HepG2 (cell line): Measurements from ENCODE around the gene TM2D3. TPM values are rescaled to one million over a fixed set of nuclear protein-coding genes. Genes with fewer than 3 reads are reported as not detected.

Source experiments
- ATF5 ChIP-seq: sonication (generic); formaldehyde crosslinking; IDR thresholded peaks from 2 replicates; pipeline ENCODE4 v1.4.0; 2020; ENCODE audit warnings: mild to moderate bottlenecking, low read depth, missing genetic modification reagents
- CENPBD1 ChIP-seq: sonication (generic); formaldehyde crosslinking; IDR thresholded peaks from 2 replicates; pipeline ENCODE4 v1.8.0; 2022; ENCODE audit warnings: missing genetic modification reagents, low read depth, mild to moderate bottlenecking, borderline replicate concordance
- KDM5B ChIP-seq: sonication (generic); formaldehyde crosslinking; IDR thresholded peaks from 2 replicates; pipeline ENCODE4 v1.4.0; 2020; ENCODE audit warnings: missing genetic modification reagents, mild to moderate bottlenecking, borderline replicate concordance
- MAF1 ChIP-seq: sonication (generic); formaldehyde crosslinking; IDR thresholded peaks from 2 replicates; pipeline ENCODE4 v1.5.0; 2020; ENCODE audit warnings: missing genetic modification reagents, borderline replicate concordance
- MED1 ChIP-seq: sonication (generic); formaldehyde crosslinking; IDR thresholded peaks from 2 replicates; pipeline ENCODE4 v1.4.0; 2020; ENCODE audit warnings: missing genetic modification reagents
- MEF2D ChIP-seq: sonication (generic); formaldehyde crosslinking; IDR thresholded peaks from 2 replicates; pipeline ENCODE4 v1.5.1; 2020; ENCODE audit warnings: mild to moderate bottlenecking, missing genetic modification reagents
- NFYB ChIP-seq: sonication (generic); formaldehyde crosslinking; IDR thresholded peaks from 2 replicates; pipeline ENCODE4 v1.4.0; 2020; ENCODE audit warnings: missing genetic modification reagents
- RBFOX2 ChIP-seq: fragments of 200-400 bp; formaldehyde crosslinking; IDR thresholded peaks from 2 replicates; pipeline ENCODE4 v1.6.1; 2017; ENCODE audit warnings: low read depth, mild to moderate bottlenecking, low read length
- RNF2 ChIP-seq: fragments of 450-650 bp; conservative IDR thresholded peaks from 2 replicates; pipeline ENCODE4 v1.6.1; 2016; ENCODE audit warnings: low read depth
- ZFP41 ChIP-seq: sonication (generic); formaldehyde crosslinking; IDR thresholded peaks from 2 replicates; pipeline ENCODE4 v1.4.0; 2020; ENCODE audit warnings: mild to moderate bottlenecking, missing genetic modification reagents, borderline replicate concordance
- ZFY ChIP-seq: sonication (generic); formaldehyde crosslinking; IDR thresholded peaks from 2 replicates; pipeline ENCODE4 v1.4.0; 2020; ENCODE audit warnings: missing genetic modification reagents
- ZMYM3 ChIP-seq: sonication (generic); formaldehyde crosslinking; IDR thresholded peaks from 2 replicates; pipeline ENCODE4 v1.5.1; 2020; ENCODE audit warnings: mild to moderate bottlenecking, missing genetic modification reagents
- ZNF124 ChIP-seq: sonication (generic); formaldehyde crosslinking; IDR thresholded peaks from 2 replicates; pipeline ENCODE4 v1.4.0; 2020; ENCODE audit warnings: missing genetic modification reagents
- ZNF225 ChIP-seq: sonication (generic); formaldehyde crosslinking; IDR thresholded peaks from 2 replicates; pipeline ENCODE4 v1.4.0; 2020; ENCODE audit warnings: mild to moderate bottlenecking, missing genetic modification reagents
- ZNF331 ChIP-seq: sonication (generic); formaldehyde crosslinking; IDR thresholded peaks from 2 replicates; pipeline ENCODE4 v1.4.0; 2020; ENCODE audit warnings: missing genetic modification reagents
- ZNF367 ChIP-seq: sonication (generic); formaldehyde crosslinking; IDR thresholded peaks from 2 replicates; pipeline ENCODE4 v1.4.0; 2020; ENCODE audit warnings: missing genetic modification reagents, borderline replicate concordance
- ZNF44 ChIP-seq: sonication (generic); formaldehyde crosslinking; IDR thresholded peaks from 2 replicates; pipeline ENCODE4 v1.5.1; 2020; ENCODE audit warnings: mild to moderate bottlenecking, missing genetic modification reagents
- ZNF790 ChIP-seq: sonication (generic); formaldehyde crosslinking; IDR thresholded peaks from 2 replicates; pipeline ENCODE4 v1.8.0; 2022; ENCODE audit warnings: missing genetic modification reagents, mild to moderate bottlenecking, borderline replicate concordance
- ZNF878 ChIP-seq: sonication (generic); formaldehyde crosslinking; IDR thresholded peaks from 2 replicates; pipeline ENCODE4 v1.8.1; 2023; ENCODE audit warnings: mild to moderate bottlenecking, missing genetic modification reagents, moderate library complexity
- polyA plus RNA-seq, 8 experiments: library from polyadenylated mRNA; depleted of rRNA in 3 of 8; stranded (reverse) in 7 of 8; unstranded in 1 of 8; fragments of >200 nt; fragmentation: Illumina TruSeq in 4 of 8; extraction: Trizol in 4 of 8; gene quantifications; 2 replicates each; pipeline versions ENCODE4 v1.2.1 to v1.2.3, GENCODE V29; 2011 to 2016; ENCODE audit warnings: low read depth in 4 of 8, missing spikeins in 1 of 8, mixed read lengths in 1 of 8; ENCODE audit not compliant: insufficient read depth in 1 of 8
- total RNA-seq, 5 experiments: library from RNA; depleted of rRNA; stranded (reverse); fragments of >200 nt; fragmentation: Illumina TruSeq; extraction: Trizol; gene quantifications; 2 replicates each; pipeline ENCODE4 v1.2.3, GENCODE V29; 2016; ENCODE audit warnings: low read depth in 1 of 5
- TF ChIP-seq, protein P1 (sequence below), 2 experiments: sonication (generic) in 1 of 2; formaldehyde crosslinking in 1 of 2; IDR thresholded peaks; 2 replicates each; pipeline versions ENCODE4 v1.6.1 to v1.9.0; 2014 to 2022; ENCODE audit warnings: antibody characterized with exemption in 1 of 2, borderline replicate concordance in 1 of 2, inconsistent platforms in 1 of 2, low read depth in 1 of 2, missing genetic modification reagents in 1 of 2
- TF ChIP-seq, protein P2 (sequence below): sonication (generic); formaldehyde crosslinking; conservative IDR thresholded peaks from 2 replicates; pipeline ENCODE4 v1.8.0; 2022; ENCODE audit warnings: low read depth, missing genetic modification reagents

TM2D3 gene
- total and polyA plus RNA-seq, 2 of the 13 experiments (the other 11 are each of a cell fraction or from before 2014, with no cell fraction given) = 31.1 to 72.7 TPM

GRCh38 chr15:101615986-101616848 is 36.0 kb downstream of the TM2D3 start (continued):
- TF ChIP-seq, protein P1, sequence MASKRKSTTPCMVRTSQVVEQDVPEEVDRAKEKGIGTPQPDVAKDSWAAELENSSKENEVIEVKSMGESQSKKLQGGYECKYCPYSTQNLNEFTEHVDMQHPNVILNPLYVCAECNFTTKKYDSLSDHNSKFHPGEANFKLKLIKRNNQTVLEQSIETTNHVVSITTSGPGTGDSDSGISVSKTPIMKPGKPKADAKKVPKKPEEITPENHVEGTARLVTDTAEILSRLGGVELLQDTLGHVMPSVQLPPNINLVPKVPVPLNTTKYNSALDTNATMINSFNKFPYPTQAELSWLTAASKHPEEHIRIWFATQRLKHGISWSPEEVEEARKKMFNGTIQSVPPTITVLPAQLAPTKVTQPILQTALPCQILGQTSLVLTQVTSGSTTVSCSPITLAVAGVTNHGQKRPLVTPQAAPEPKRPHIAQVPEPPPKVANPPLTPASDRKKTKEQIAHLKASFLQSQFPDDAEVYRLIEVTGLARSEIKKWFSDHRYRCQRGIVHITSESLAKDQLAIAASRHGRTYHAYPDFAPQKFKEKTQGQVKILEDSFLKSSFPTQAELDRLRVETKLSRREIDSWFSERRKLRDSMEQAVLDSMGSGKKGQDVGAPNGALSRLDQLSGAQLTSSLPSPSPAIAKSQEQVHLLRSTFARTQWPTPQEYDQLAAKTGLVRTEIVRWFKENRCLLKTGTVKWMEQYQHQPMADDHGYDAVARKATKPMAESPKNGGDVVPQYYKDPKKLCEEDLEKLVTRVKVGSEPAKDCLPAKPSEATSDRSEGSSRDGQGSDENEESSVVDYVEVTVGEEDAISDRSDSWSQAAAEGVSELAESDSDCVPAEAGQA (IDR thresholded peaks at IDR 0.05; ENCODE audit: low read depth) = no peak; the same call in 1 of the 2 replicates
- TF ChIP-seq, protein P1 (CRISPR knock-in tag; IDR thresholded peaks at IDR 0.05; ENCODE audit: borderline replicate concordance) = no peak
- TF ChIP-seq ZNF790 (CRISPR knock-in tag) = no peak
- peak; percentile 64; the same call in 1 of the 2 replicates for TF ChIP-seq MEF2D (CRISPR knock-in tag)
- TF ChIP-seq MAF1 (CRISPR knock-in tag) = no peak
- TF ChIP-seq KDM5B (CRISPR knock-in tag) = peak; percentile 63
- no peak for TF ChIP-seq ZNF44 (CRISPR knock-in tag)
- TF ChIP-seq RNF2 = no peak
- no peak; the same call in 1 of the 2 replicates for TF ChIP-seq NFYB
- peak; percentile 85 for TF ChIP-seq MED1 (CRISPR knock-in tag)
- no peak for TF ChIP-seq ATF5
- no peak for TF ChIP-seq ZNF367
- no peak for TF ChIP-seq RBFOX2
- TF ChIP-seq CENPBD1 = 0 out of 2 replicates have a peak, but pooled peaks have one; percentile 31
- TF ChIP-seq ZFY (CRISPR knock-in tag) = peak; percentile 40; the same call in 1 of the 2 replicates
- no peak for TF ChIP-seq ZNF124 (CRISPR knock-in tag)
- TF ChIP-seq, protein P2, sequence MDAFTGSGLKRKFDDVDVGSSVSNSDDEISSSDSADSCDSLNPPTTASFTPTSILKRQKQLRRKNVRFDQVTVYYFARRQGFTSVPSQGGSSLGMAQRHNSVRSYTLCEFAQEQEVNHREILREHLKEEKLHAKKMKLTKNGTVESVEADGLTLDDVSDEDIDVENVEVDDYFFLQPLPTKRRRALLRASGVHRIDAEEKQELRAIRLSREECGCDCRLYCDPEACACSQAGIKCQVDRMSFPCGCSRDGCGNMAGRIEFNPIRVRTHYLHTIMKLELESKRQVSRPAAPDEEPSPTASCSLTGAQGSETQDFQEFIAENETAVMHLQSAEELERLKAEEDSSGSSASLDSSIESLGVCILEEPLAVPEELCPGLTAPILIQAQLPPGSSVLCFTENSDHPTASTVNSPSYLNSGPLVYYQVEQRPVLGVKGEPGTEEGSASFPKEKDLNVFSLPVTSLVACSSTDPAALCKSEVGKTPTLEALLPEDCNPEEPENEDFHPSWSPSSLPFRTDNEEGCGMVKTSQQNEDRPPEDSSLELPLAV = no peak
- TF ChIP-seq ZFP41 (CRISPR knock-in tag) = no peak
- no peak; the same call in 1 of the 2 replicates for TF ChIP-seq ZNF878 (CRISPR knock-in tag)
- peak; percentile 66; the same call in 1 of the 2 replicates for TF ChIP-seq ZMYM3 (CRISPR knock-in tag)
- no peak for TF ChIP-seq ZNF225 (CRISPR knock-in tag)
- no peak for TF ChIP-seq ZNF331 (CRISPR knock-in tag)
